HG03108 (cell line): Measurements from ENCODE around the gene C6orf58.
"Not testable (repeated sequence)": the region's sequence is repeated elsewhere in the genome, so short reads cannot be mapped to it uniquely, and the experiment has no call there.

Source experiments
- ATAC-seq: cut with Tn5 transposase; IDR thresholded peaks from one replicate; pipeline ENCODE4 v1.9.1; 2021; ENCODE audit warnings: moderate library complexity; ENCODE audit not compliant: unreplicated experiment

The C6orf58 gene

DNA sequence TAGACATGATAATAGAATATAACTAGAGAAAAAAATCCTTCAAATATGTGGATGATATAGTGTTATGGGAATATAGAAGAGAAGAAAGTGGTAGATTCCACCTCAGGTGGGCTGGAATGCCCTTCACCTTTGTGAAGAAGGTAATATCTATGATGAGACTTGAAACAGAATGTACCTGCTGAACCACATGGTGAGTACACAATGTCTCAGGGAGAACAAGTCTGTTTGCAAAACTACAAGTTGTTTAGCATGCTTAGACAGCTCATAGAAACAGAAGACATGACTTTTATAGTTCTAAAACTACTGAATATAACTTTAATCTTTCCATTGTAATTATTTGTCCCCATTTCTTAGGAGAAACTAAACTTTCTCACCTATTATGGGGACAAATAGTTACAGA, 12.2 kb downstream of the C6orf58 start:
- no peak for ATAC-seq

DNA sequence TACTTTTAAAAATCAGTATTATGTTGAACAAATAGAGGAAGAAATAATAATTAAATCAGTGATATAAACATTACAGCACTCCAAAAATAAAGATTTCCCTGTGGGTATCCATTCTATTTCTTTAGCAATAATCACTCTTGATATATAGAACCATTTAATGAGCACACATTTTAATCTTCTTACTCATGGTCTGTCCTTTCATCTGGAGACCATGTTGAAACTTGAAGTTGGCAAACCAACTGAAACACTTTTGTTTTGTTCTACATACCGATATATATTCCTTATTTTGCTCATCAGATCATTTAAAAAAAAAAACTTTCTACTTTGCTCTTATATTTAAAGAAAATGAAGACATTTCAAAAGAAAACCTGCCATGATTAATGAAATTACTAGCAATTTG, 13.4 kb downstream of the C6orf58 start:
- no peak for ATAC-seq

DNA sequence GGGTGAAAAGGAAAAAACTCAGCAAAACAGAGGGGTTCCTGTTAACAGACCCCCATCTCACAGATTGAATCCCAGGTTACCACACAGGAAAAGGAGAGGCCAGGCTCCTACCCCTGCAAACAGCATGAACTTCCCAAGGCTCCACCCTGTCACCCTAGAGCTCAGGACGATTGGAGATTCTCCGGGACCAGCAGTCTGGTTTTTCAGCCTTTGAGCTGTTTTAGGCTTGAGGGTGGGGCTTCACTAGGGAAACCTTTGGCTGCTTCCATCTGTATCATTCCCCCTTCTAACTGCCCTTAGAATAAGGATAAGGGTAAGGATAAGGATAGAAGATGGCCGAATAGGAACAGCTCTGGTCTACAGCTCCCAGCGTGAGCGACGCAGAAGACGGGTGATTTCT, 16.0 kb downstream of the C6orf58 start:
- ATAC-seq: no peak

DNA sequence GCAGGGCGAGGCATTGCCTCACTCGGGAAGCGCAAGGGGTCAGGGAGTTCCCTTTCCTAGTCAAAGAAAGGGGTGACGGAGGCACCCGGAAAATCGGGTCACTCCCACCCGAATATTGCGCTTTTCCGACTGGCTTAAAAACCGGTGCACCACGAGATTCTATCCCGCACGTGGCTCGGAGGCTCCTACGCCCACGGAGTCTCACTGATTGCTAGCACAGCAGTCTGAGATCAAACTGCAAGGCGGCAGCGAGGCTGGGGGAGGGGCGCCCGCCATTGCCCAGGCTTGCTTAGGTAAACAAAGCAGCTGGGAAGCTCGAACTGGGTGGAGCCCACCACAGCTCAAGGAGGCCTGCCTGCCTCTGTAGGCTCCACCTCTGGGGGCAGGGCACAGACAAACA, 16.5 kb downstream of the C6orf58 start:
- not testable (repeated sequence) for ATAC-seq

DNA sequence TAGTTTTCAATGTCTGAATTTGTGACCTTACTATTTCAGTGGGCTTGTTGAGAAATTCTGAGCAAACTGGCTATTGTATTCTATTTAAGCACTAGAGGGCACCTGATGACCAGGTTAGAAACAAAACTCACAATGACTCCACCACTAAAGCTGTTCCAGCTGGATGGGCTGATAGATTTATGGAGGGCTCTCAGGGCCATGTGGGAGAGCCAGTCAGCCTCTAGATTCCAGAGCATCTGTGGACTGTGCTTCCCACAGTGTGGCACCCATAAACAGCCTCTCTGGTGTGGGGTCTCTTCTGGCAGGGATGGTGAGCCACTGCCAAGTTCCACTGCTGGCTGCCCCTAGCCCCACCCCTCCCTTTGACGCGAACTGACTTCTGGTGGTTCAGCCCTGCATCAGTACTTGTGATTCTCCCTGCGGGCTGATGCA, 29.2 kb downstream of the C6orf58 start:
- no peak for ATAC-seq

DNA sequence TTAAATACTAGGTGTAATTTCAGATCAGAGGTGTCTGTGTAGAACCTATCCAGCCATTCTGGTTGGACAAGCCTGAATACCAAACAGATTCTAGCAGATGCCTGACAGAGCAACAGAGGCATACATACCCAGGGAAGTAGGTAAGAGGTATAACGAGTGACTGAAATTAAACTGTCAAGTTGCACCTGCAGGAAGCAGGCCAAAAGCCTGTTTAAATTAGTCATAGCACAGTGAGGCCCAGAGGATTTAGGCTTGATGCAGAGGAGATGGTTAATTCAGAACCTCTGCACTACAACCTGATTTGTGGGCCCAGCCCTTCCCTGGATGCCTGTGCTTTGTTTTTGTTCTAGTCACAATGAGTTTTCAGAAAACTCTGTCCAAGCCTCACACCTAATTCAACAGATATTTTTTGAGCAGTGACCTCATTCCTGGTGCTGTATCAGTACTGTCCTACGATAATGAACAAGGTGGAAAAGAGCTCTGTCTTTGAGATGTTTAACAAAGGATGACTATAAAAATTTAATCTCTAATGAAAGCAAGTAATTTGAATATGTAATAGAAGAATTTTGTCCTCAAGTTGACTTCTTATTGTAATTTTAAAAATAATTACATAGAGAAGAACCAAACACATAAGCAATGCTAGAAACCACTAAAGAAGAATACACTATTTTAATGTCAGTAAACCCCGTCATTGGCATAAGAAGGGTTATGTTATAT, 31.7 kb downstream of the C6orf58 start:
- ATAC-seq: no peak

DNA sequence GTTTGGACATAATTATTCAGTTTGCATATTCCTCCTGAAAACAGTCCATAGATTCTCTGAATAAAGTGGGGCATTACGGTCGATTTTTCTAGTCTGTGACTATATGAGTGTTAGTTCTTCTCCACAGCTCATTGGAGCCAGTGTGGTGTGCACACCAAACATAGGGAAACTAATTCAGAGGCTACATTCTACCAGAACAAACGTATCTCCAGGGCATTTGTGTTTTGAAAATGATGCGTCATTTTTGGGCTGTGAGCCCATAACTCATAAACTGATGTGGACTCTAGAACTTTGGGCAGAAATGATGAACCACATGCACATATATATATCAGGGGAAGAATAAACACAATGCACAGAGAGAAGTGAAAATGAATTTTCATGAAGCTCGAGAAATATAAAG, 41.8 kb downstream of the C6orf58 start:
- ATAC-seq: no peak

DNA sequence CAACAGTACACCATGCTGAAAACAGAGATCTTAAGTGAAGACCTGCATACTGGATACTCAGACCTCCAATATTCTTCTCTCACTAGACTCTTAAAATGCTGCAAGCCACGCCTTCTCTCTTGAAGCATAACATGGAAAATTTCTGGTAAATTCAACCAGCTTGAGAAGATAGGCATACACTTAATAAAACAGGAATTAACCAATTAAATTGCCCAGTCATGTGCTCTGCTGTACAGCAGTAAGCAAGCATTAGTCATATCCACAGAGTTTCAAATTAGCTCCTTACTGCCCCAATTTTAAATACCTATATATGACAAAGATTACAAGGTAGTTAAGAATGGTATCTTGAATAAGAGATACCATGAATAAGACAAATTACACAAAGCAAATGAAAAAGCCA, 53.8 kb downstream of the C6orf58 start:
- no peak for ATAC-seq

DNA sequence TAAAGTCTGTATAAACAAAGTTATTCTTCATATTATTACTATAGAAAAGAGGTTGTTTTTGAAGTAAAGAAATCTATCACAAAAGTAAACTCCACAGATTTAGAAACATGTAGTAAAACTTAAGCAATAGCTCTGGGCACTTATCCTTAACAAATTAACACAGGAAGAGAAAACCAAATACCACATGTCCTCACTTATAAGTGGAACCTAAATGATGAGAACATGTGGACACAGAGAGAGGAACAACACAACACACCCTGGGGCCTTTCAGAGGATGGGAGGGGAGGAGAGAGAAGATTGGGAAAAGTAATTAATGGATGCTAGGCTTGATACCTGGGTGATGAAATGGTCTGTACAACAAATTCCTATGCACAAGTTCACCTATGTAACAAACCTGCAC, 57.2 kb downstream of the C6orf58 start:
- no peak for ATAC-seq

DNA sequence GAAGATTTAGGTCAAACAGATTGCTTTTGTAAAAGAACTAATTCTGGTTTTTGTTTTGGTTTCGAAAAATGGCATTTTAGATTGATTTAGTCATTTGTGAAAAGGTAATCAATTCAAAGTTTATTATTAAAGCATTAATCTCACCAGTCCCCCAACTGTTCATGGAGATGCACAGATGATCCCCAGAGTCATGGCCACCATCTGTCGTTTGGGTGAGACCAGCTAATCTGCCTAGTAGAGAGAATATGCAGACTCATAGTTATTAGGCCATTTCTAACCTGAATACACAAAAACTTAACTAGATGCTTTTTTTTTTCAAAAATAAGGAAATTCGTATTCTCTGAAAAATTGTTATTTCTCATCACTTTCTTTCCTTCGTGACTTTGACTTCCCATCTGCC, 58.1 kb downstream of the C6orf58 start:
- no peak for ATAC-seq

DNA sequence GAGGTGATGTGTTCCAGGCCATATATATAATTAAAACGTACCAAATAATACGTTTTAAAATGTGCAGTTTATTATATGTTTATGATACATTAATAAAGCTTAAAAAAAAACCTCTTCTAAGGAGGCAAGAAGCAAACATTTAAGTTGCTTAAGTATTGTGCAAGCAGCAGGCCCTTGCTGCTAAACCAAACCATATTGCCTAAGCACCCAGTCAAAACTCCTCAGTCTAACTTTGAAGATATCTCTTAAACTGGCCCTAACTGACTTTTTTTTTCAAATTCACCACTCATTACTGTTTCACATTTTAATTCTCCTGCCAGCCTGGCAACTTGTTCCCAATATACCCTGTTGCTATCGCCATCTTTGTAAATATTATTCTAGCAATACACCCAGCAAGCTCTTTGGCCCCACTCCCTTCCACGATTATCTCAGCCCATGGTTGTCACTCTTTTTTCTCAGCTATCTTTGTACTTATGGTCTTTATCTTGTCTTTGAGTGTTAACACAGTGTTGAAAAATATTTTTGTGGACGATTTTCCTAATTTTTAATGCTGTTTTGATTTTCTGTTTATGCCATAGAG, 60.9 kb downstream of the C6orf58 start:
- ATAC-seq: no peak
